ENCODE measurements around the gene AQP7.
A peak's percentile ranks its signal among the peaks of the same experiment; 100 is the strongest.
"Not testable (repeated sequence)": the region's sequence is repeated elsewhere in the genome, so short reads cannot be mapped to it uniquely, and the experiment has no call there.

Gene AQP7

DNA sequence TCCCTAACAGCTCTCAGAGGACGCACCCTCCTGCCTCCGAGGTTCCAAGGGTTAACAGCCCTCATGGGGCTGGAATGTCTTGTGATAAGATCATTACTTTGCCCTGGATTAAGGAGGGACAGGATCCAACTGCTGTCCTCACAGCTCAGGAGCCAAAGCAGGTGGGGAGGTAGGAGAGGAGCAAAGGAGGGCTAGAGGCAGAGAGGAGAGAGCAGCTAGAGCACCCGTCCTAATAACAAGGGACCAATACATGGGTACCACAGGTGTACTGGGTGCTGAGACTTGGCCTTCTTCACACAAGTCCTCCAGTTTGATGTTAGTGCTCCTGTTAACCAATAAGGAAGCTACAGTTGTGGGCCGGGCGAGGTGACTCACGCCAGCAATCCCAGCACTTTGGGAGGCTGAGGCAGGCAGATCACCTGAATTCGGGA is 9.8 kb downstream of the AQP7 start:
- H3K27me3 ChIP-seq (ENCODE audit: control insufficient read depth, insufficient read depth, low read length): peaks cover 11% of the 10 kb centered on the region
- not testable (repeated sequence) for H3K9me3 ChIP-seq (replicated peaks; ENCODE audit: low read length); H3K4me3 ChIP-seq (ENCODE audit: low read length); H3K4me1 ChIP-seq (ENCODE audit: control insufficient read depth, insufficient read depth, low read length); H3K9ac ChIP-seq (ENCODE audit: low read depth, low read length); H3K36me3 ChIP-seq (ENCODE audit: insufficient read depth, low read length); H3K4me2 ChIP-seq (ENCODE audit: low read length)

DNA sequence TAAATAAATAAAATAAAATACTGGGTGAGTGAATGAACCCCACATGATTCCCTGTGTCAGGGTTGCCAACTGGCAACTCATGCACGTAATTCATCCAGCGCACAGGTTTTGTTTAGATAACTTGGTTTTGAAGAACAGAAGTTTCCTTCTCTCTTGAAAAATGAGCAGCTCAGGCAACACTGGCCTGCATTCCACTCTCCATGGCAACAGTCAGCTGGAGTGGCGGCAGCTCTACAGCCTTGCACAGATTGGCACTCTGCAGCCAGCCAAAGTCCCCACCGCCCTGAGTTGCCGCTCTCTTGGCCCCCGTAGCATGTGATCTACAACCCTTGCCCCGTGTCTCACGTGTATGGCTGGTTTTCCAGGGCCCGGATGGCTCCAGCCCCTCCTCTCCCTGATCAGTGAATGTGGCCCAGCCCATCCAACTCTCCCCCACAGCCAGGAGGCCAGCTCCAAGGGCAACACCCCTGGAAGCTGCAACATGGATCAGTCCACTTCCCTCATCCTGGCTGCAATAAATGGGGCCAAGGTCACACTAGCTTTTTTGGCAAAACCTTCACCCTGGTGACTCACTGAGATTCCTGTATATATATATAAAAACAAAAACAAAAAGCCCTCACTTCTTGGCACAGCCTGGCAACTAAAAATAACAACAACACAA is 11.1 kb downstream of the AQP7 start:
- not testable (repeated sequence) for H3K36me3 ChIP-seq (ENCODE audit: insufficient read depth, low read length); H3K9me3 ChIP-seq (replicated peaks; ENCODE audit: low read length); H3K4me1 ChIP-seq (ENCODE audit: control insufficient read depth, insufficient read depth, low read length)
- Histone ChIP-seq H3K4me2 (ENCODE audit: low read length) (peak overlapping the region; percentile 67), H3K4me3 (ENCODE audit: low read length) (peak overlapping the region; percentile 41), H3K27me3 (ENCODE audit: control insufficient read depth, insufficient read depth, low read length) (peaks cover 11% of the 10 kb centered on the region), H3K9ac (ENCODE audit: low read depth, low read length) (peak overlapping the region; percentile 22)

DNA sequence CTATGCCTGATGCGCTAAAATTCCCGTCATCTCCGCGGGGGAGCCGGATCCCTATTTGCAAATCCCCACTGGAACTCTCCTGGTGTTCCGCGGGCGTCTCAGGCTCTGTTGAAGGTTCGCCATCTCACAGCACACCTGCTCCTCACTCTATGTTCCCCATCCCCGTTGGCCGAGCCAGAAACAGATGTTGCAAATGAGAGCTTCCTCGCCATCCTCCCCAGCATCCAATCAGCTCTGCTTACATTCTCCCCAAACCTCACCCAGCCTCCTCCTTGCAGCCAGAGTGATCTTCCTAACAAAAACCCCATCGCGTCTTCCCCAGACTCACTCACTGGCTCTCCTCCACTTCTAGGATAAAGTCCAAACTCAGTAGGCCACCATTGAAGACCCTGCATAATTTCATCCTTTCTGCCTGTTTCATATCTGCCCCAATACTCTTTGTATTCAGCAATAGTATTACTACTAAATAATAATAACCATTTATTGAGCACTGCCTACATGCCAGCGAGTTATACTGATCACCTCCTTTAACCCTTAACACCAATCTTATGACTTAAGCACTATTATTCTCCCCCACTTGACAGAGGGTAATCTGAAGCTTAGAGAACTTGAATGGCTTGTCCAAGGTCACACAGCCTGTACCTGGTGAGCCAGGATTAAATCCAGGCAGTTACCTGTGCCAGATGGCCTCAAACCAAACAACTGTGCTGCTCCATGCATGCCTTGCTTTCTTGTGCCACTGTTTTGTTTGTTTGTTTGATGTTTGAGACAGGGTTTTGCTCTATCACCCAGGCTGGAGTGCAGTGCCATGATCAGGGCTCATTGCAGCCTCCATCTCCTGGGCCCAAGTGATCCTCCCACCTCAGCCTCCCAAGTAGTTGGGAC is 14.0 kb downstream of the AQP7 start:
- H3K4me2 ChIP-seq (ENCODE audit: low read length): no peak overlapping the region
- H3K4me3 ChIP-seq (ENCODE audit: low read length): no peak overlapping the region
- H3K9me3 ChIP-seq (replicated peaks; ENCODE audit: low read length): no peaks in the 10 kb centered on the region
- peaks cover 4% of the 10 kb centered on the region for H3K27me3 ChIP-seq (ENCODE audit: control insufficient read depth, insufficient read depth, low read length)
- H3K4me1 ChIP-seq (ENCODE audit: control insufficient read depth, insufficient read depth, low read length): peaks cover 10% of the 10 kb centered on the region
- H3K9ac ChIP-seq (ENCODE audit: low read depth, low read length): no peak overlapping the region
- no peaks in the 10 kb centered on the region for H3K36me3 ChIP-seq (ENCODE audit: insufficient read depth, low read length)

DNA sequence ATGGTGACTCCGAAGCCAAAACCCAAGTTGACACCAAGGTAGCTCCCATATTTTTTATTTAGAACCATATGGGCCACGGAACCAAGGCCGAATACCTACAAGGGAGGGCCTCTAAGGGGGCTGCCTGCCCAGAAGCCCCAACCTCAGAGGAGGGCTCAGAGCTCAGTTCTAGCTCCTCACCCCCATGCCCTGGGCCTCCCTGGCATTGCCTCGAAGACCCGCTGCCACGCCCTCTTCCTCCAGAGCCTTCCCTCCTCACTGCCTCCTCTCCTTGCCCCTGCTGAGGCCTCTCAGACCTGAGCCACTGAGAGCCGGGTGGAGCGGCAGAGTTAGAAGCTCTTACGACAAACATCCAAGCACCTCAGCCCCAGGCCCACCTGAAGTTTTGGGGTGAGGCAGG is 15.4 kb downstream of the AQP7 start:
- H3K4me3 ChIP-seq (ENCODE audit: low read length): not testable (repeated sequence)

DNA sequence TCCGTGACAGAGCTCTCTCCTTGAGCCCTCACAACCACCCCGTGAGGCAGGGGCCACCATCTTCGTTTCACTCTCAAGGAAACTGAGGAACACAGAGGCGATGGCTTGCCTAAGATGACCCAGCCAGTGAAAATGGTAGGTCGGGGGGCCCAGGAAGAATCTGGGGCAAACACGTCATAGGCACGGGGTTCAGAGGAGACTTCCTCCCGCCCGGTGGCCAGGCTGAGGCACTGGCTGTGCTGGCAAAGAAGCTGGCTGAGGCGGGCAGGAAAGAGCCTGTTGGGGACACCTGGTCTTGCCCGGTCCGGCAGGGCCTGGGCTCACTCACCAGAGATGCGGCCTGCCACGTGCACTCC is 15.7 kb downstream of the AQP7 start:
- not testable (repeated sequence) for H3K9ac ChIP-seq (ENCODE audit: low read depth, low read length); H3K4me3 ChIP-seq (ENCODE audit: low read length); H3K4me2 ChIP-seq (ENCODE audit: low read length)

More for the DNA sequence above, 15.4 kb downstream of the AQP7 start:
- H3K4me2 ChIP-seq (ENCODE audit: low read length); H3K9ac ChIP-seq (ENCODE audit: low read depth, low read length); H3K9me3 ChIP-seq (replicated peaks; ENCODE audit: low read length); H3K27me3 ChIP-seq (ENCODE audit: control insufficient read depth, insufficient read depth, low read length); H3K4me1 ChIP-seq (ENCODE audit: control insufficient read depth, insufficient read depth, low read length); H3K36me3 ChIP-seq (ENCODE audit: insufficient read depth, low read length): not testable (repeated sequence)

DNA sequence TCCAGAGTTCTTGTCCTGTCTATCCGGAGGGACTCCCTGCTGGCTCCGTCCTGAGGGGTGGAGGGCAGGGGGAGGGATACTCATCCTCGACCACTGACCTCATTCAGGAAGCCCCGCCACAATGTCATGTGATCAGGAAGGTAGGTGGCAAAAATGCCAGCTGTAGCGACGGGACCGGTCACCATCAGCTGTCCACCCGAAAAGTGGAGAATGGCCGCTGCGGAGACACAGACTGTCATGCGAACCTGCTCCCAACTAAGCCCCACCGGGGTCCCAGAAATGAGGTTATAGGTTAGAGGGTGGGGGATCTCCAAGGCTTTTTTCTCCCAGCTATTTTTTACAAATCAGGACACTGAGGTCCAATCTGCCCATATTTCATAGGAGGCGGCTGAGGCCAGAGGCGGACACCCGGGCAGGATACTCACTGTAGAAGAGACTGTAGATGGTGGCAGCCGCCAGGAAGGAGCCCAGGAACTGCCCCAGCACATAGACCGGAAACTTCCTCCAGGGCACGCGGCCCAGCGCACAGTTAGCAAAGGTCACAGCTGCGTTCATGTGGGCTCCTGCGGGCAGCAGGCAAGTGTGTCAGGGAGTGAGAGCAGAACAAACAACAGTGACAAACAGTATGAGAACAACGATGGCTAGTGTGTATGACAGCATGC is 16.3 kb downstream of the AQP7 start:
- not testable (repeated sequence) for H3K4me2 ChIP-seq (ENCODE audit: low read length); H3K4me3 ChIP-seq (ENCODE audit: low read length); H3K9ac ChIP-seq (ENCODE audit: low read depth, low read length)

More for the DNA sequence above, 15.7 kb downstream of the AQP7 start:
- not testable (repeated sequence) for H3K4me1 ChIP-seq (ENCODE audit: control insufficient read depth, insufficient read depth, low read length); H3K9me3 ChIP-seq (replicated peaks; ENCODE audit: low read length); H3K36me3 ChIP-seq (ENCODE audit: insufficient read depth, low read length); H3K27me3 ChIP-seq (ENCODE audit: control insufficient read depth, insufficient read depth, low read length)

DNA sequence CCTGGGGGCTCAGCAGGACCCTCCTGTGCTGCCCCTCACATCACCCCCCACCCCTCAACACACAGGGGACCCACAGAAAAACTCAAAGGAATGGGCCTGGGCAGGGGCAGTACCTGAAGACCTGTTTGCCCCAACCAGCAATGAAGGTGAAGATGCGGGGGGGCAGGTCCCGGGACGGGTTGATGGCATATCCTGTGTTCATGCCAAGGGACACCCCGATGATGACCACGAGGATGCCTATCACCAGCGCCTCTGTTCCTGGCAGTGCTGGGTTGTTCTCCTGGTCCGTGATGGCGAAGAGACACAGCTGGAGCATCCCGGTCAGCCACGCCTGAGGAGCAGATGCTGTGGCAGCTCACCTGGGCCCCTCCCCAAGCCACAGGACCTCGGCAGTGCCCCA is 16.8 kb downstream of the AQP7 start:
- H3K4me3 ChIP-seq (ENCODE audit: low read length); H3K27me3 ChIP-seq (ENCODE audit: control insufficient read depth, insufficient read depth, low read length); H3K4me2 ChIP-seq (ENCODE audit: low read length); H3K36me3 ChIP-seq (ENCODE audit: insufficient read depth, low read length); H3K9ac ChIP-seq (ENCODE audit: low read depth, low read length); H3K9me3 ChIP-seq (replicated peaks; ENCODE audit: low read length); H3K4me1 ChIP-seq (ENCODE audit: control insufficient read depth, insufficient read depth, low read length): not testable (repeated sequence)

More for the DNA sequence above, 16.3 kb downstream of the AQP7 start:
- H3K9me3 ChIP-seq (replicated peaks; ENCODE audit: low read length); H3K36me3 ChIP-seq (ENCODE audit: insufficient read depth, low read length); H3K27me3 ChIP-seq (ENCODE audit: control insufficient read depth, insufficient read depth, low read length); H3K4me1 ChIP-seq (ENCODE audit: control insufficient read depth, insufficient read depth, low read length): not testable (repeated sequence)

DNA sequence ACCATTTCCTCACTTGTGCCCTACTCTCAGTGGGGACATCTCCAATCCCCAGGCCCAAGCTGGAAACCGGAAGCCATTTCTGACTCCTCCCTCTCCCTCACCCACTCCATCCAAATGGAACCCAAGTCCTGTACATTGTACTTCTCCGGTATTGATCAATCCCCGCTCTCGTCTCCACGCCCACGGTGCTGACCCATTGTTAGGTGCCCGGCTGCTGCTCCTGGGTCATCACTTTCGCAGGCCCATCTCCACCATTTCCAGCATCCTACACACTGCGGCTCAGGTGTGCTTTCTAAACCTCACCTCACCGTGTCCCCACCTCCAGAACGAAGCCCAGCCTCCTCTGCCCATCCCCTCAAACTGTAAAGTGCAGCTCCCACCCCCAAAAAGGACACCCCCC is 19.0 kb downstream of the AQP7 start:
- H3K4me2 ChIP-seq (ENCODE audit: low read length); H3K9me3 ChIP-seq (replicated peaks; ENCODE audit: low read length); H3K4me3 ChIP-seq (ENCODE audit: low read length); H3K9ac ChIP-seq (ENCODE audit: low read depth, low read length); H3K36me3 ChIP-seq (ENCODE audit: insufficient read depth, low read length); H3K27me3 ChIP-seq (ENCODE audit: control insufficient read depth, insufficient read depth, low read length); H3K4me1 ChIP-seq (ENCODE audit: control insufficient read depth, insufficient read depth, low read length): not testable (repeated sequence)

DNA sequence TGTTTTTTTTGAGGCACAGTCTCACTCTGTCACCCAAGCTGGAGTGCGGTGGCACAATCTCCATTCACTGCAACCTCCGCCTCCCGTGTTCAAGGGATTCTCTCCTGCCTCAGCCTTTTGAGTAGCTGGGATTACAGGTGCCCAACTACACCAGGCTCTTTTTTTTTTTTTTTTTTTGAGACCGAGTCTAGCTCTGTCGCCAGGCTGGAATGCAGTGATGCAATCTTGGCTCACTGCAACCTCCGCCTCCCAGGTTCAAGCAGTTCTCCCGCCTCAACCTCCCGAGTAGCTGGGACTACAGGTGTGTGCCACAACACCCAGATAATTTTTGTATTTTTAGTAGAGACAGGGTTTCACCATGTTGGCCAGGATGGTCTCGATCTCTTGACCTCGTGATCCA is 20.0 kb downstream of the AQP7 start:
- not testable (repeated sequence) for H3K9ac ChIP-seq (ENCODE audit: low read depth, low read length); H3K4me3 ChIP-seq (ENCODE audit: low read length); H3K4me1 ChIP-seq (ENCODE audit: control insufficient read depth, insufficient read depth, low read length); H3K36me3 ChIP-seq (ENCODE audit: insufficient read depth, low read length); H3K9me3 ChIP-seq (replicated peaks; ENCODE audit: low read length); H3K4me2 ChIP-seq (ENCODE audit: low read length); H3K27me3 ChIP-seq (ENCODE audit: control insufficient read depth, insufficient read depth, low read length)

DNA sequence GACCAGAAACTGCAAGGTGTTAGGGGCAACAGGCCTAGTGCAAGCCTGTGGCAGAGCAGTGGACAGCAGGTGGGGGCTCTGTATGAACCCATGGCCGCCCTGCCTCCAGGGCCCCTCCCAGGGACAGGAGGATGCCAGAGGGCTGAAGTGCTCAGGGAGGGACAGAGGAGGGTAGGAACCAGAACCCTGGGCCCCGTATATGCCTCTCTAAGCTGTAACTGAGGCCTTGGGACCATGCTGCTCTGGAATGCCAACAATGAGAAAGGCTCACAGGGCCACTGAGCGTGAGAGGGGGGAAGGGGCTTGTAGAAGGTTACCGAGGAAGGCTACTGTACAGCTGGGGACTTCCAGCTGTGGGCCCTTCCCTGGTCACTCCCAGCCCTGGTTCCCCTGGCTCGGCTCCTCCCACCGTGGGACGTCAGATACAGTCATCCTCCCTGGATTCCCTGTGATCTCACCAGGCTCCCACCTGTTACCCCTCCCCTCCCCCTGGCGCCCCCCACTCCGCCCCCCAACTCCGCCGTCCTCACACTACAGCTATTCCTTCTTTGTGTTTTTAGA is 21.1 kb downstream of the AQP7 start:
- no peaks in the 10 kb centered on the region for H3K36me3 ChIP-seq (ENCODE audit: insufficient read depth, low read length)
- H3K27me3 ChIP-seq (ENCODE audit: control insufficient read depth, insufficient read depth, low read length): no peaks in the 10 kb centered on the region
- no peaks in the 10 kb centered on the region for H3K4me1 ChIP-seq (ENCODE audit: control insufficient read depth, insufficient read depth, low read length)
- H3K4me3 ChIP-seq (ENCODE audit: low read length): no peak overlapping the region
- no peak overlapping the region for H3K9ac ChIP-seq (ENCODE audit: low read depth, low read length)
- no peak overlapping the region for H3K4me2 ChIP-seq (ENCODE audit: low read length)
- H3K9me3 ChIP-seq (replicated peaks; ENCODE audit: low read length): no peaks in the 10 kb centered on the region

DNA sequence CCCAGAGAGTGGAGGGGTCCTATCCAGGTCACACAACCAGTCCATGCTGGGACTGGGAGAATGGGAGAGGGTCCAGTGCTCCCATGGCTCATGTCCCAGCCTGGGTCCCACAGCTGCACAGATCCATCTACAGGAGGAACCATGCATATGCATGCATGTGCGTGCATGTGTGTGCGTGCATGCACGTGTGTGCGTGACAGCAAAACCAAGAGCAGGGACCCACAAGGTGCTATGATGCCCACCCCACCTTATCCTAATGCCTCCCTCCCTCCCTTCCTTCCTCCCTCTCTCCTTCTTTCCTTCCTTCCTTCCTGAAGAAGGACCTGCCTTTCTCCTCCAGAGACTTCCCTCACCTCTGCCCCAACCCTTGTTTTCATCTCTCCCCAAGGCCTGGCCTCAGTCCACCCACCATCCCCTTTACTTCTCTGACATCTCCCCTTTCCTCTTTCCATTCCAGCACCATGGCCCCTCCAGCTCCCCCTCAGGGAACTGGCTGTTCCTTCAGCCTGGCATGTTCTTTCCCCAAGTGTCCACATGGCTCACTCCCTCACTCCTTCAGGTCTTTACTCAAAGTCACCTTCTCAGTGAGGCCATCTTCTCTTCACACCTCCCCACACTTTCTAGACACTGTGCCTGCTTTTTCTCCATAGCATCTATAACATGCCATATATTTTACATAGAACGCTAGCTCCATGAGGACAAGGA is 21.8 kb downstream of the AQP7 start:
- Histone ChIP-seq H3K9me3 (replicated peaks; ENCODE audit: low read length) (no peaks in the 10 kb centered on the region), H3K4me3 (ENCODE audit: low read length) (no peak overlapping the region), H3K27me3 (ENCODE audit: control insufficient read depth, insufficient read depth, low read length) (no peaks in the 10 kb centered on the region), H3K36me3 (ENCODE audit: insufficient read depth, low read length) (no peaks in the 10 kb centered on the region), H3K4me2 (ENCODE audit: low read length) (no peak overlapping the region), H3K4me1 (ENCODE audit: control insufficient read depth, insufficient read depth, low read length) (no peaks in the 10 kb centered on the region), H3K9ac (ENCODE audit: low read depth, low read length) (no peak overlapping the region)

All from skeletal muscle satellite cell (primary cell).